ENCODE measurements around the gene ACR.

Gene ACR

GRCh38 chr22:50716290-50717024, 21.5 kb upstream of the ACR start:
- in situ Hi-C loops (cut with MboI; ENCODE audit: low sequenced_read_pairs): no loop called here

- in situ Hi-C loops (cut with MboI; ENCODE audit: low sequenced_read_pairs): no loop called here
These were observed 20.2 kb upstream of the ACR start for GRCh38 chr22:50717709-50718351.

- in situ Hi-C loops (cut with MboI; ENCODE audit: low sequenced_read_pairs): no loop called here
These were observed 19.7 kb upstream of the ACR start for GRCh38 chr22:50718352-50718709.

GRCh38 chr22:50719814-50720300, 18.1 kb upstream of the ACR start:
- in situ Hi-C loops (cut with MboI; ENCODE audit: low sequenced_read_pairs): no loop called here

GRCh38 chr22:50720301-50721256, 17.4 kb upstream of the ACR start:
- in situ Hi-C loops (cut with MboI; ENCODE audit: low sequenced_read_pairs): no loop called here

GRCh38 chr22:50721257-50721844, 16.7 kb upstream of the ACR start:
- in situ Hi-C loops (cut with MboI; ENCODE audit: low sequenced_read_pairs): no loop called here

GRCh38 chr22:50722048-50722701, 15.8 kb upstream of the ACR start:
- in situ Hi-C loops (cut with MboI; ENCODE audit: low sequenced_read_pairs): no loop called here

- in situ Hi-C loops (cut with MboI; ENCODE audit: low sequenced_read_pairs): no loop called here
These were observed 15.1 kb upstream of the ACR start for GRCh38 chr22:50722716-50723428.

- in situ Hi-C loops (cut with MboI; ENCODE audit: low sequenced_read_pairs): no loop called here
These were observed 14.0 kb upstream of the ACR start for GRCh38 chr22:50723991-50724390.

GRCh38 chr22:50724616-50725015, 13.4 kb upstream of the ACR start:
- in situ Hi-C loops (cut with MboI; ENCODE audit: low sequenced_read_pairs): no loop called here

- in situ Hi-C loops (cut with MboI; ENCODE audit: low sequenced_read_pairs): no loop called here
These were observed 12.4 kb upstream of the ACR start for GRCh38 chr22:50725597-50725996.

- in situ Hi-C loops (cut with MboI; ENCODE audit: low sequenced_read_pairs): no loop called here
These were observed 11.2 kb upstream of the ACR start for GRCh38 chr22:50726643-50727340.

GRCh38 chr22:50727678-50728522, 10.1 kb upstream of the ACR start:
- in situ Hi-C loops (cut with MboI; ENCODE audit: low sequenced_read_pairs): no loop called here

GRCh38 chr22:50728523-50728931, 9.5 kb upstream of the ACR start:
- in situ Hi-C loops (cut with MboI; ENCODE audit: low sequenced_read_pairs): no loop called here

GRCh38 chr22:50729391-50730012, 8.5 kb upstream of the ACR start:
- in situ Hi-C loops (cut with MboI; ENCODE audit: low sequenced_read_pairs): no loop called here

- in situ Hi-C loops (cut with MboI; ENCODE audit: low sequenced_read_pairs): no loop called here
These were observed 7.8 kb upstream of the ACR start for GRCh38 chr22:50730013-50730891.
